ENCODE data around the gene TSHR.
"Not testable (repeated sequence)": the region's sequence is repeated elsewhere in the genome, so short reads cannot be mapped to it uniquely, and the experiment has no call there.

TSHR gene

DNA sequence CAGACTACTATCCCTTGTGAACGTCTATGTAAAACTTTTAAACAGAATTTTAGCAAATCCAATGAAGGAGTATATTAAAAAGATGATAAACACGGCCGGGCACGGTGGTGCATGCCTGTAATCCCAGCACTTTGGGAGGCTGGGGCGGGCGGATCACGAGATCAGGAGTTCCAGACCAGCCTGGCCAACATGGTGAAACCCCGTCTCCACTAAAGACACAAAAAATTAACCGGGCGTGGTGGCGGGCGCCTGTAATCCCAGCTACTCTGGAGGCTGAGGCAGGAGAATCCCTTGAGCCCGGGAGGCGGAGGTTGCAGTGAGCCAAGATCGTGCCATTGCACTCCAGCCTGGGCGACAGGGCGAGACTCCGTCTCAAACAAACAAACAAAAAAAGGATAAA, 2.2 kb upstream of the TSHR start:
- DNase-seq = not testable (repeated sequence)

GRCh38 chr14:80954687-80955299, 628 bp upstream of the TSHR start:
- DNase-seq = peak; percentile 88

- no peak for DNase-seq
These were observed 681 bp downstream of the TSHR start for GRCh38 chr14:80956102-80956501.

DNA sequence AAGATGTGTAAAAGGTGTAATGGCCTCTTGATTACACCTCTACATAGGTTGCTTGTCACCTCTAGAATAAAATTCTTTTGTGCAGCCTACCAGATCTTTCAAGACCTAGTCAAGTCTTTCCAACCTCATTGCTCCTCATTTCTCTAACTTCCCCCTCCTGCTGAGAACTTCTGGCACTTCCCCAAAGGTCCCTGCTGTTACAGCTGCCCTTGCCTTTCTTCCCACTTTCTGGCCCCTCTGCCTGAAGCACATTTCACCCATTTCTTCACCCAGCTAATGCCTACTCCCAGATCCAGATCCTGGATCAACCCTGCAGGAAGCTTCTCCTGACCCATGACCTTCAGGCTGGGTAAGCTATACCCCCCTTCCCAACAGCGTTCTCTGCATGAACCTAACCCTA, 1.5 kb downstream of the TSHR start:
- DNase-seq = no peak

GRCh38 chr14:80957613-80958012, 2.2 kb downstream of the TSHR start:
- DNase-seq = no peak

DNA sequence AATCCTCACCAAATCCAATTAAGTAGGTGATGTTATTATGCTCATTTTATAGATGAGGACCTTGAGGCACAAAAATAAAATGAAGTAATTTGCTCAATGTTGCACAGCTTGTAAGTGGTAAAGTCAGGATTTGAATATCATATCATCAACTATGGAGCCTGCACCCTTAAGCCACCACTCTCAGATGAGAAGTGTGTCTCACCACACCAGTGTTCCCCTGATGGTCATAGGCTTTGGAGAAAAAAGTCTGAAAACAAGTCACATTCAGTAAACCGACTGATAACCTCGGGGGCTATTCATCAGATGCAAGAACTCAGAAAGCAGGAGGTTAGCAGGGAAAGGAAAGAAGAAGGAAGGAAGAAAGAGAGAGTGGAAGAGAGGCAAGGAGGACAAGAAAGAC, 2.8 kb downstream of the TSHR start:
- DNase-seq = no peak

DNA sequence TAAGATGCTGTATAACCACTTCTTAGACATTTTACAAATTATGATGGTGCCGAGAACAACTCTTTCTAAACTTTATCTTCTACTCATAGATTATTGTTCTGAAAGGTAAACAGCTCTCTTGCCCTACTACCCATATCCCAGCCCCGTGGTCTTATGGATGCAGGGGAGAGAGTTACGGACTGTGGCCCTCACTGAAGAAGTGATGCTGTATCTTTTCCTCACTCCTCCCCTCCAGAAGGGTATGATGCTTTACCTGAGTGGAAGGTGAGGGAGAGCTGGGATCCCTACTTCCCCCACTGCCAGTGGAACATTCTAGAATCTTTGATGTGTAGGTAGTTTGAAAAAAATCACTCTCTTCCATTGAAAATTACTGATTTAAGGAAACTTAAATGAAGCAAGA, 3.5 kb downstream of the TSHR start:
- DNase-seq = no peak

DNA sequence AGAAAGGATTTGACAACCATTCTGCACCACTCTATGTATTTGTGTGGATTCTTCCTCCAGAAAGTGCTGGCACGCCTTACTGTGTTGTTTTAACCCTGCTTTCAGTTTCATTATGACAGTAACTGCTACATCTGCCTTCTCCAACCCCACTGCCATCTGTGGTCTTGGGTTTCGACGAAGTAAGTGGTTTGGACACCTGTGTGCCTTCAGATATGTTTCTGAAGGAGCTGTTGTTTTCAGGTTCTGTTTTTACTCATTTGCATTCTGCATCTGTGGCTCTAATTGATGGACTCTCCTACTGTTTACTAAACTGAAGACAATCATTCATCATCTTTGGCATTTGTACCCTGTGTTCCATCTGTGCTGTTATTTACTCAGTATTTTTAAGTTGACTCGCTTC, 4.1 kb downstream of the TSHR start:
- no peak for DNase-seq

GRCh38 chr14:80965037-80965436, 9.6 kb downstream of the TSHR start:
- DNase-seq = no peak

DNA sequence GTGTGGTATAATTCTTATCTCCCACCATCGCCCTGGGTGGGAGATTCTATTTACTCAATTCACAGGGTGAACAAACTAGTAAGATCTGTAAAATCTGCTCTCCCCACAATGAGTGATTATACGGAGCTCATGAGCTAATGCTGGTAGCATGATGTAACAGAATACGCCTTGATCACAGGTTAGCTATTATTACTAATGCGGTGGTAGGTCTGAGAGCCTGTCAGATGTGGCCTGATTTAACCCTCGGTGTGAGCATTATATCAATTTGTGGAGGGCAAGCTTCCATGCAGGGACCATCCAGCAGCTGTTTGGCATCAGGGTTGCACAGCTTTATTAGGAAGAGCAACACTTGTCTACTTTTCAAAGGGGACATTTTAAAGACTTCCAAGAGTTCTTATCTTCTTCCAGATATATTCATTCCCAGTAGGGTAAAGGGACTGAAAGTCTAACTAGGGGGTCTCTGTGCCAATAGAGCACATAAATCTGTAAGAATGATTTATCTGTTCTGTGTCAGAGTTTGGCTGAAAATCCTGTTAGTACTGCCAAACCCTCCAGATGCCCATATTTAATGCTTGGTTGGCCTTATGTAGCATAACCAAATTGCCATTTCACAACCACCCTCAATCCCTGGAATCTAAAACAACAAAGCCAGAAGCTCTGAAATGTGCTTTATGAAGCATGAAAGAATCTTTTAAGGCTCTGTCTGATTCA, 18.7 kb downstream of the TSHR start:
- DNase-seq = peak; percentile 63

- no peak for DNase-seq
These were observed 19.3 kb downstream of the TSHR start for GRCh38 chr14:80974679-80975078.

- no peak for DNase-seq
These were observed 21.8 kb downstream of the TSHR start for GRCh38 chr14:80977221-80977620.

- DNase-seq = no peak
These were observed 23.0 kb downstream of the TSHR start for GRCh38 chr14:80978403-80978802.

DNA sequence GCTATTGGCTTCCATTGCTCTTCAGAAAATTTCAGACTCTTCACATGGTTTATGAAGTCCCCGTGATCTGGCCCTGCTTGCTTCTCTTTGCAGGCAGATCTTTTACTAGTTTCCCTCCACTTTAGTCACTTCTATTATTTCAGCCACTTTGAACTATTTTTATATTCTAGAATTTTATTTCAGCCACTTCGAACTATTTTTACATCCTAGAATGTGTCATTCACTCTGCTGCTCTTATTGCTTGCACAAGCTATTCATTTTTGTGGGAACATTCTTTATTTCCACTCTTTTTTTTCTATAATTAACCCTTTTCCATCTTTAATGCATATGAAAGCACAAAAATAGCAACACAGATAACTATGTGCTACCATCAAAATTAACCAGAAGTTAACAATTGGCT, 24.5 kb downstream of the TSHR start:
- DNase-seq = no peak

GRCh38 chr14:80981156-80981555, 25.7 kb downstream of the TSHR start:
- DNase-seq = no peak

DNA sequence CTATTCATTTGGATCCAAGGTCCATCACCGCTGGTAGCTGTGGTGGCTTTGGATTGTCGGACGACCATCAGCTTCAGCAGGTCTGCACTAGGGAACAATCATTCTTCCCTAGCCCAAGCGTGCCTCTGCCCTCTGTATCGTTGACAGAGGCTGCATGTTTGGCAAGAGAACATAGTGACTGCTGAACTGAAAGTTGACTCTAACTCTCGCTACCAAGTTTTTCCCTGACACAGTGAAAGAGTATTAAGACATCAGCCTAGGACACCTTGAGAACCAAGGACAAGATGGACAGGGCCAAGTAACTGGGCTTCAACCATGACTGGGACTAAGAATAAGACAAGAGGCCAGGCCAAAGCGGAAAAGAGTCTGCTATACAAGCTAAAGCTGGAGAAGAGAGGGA, 26.3 kb downstream of the TSHR start:
- no peak for DNase-seq

GRCh38 chr14:80982711-80983110, 27.3 kb downstream of the TSHR start:
- DNase-seq = no peak

- peak; percentile 65 for DNase-seq
These were observed 32.0 kb downstream of the TSHR start for GRCh38 chr14:80987235-80988032.

DNA sequence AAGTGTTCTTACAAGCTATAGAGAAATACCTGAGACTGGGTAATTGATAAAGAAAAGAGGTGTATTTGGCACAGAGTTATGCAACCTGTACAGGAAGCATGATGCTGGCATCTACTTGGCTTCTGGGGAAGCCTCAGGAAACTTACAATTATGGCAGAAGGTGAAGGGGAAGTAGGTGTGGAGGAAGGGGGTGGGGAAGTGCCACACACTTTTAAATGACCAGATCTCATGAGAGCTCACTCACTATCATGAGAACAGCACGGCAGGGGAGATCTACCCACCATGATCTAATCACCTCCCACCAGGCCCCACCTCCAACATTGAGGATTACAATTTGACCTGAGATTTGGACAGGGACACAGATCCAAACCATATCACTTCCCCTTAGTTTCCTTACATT, 32.8 kb downstream of the TSHR start:
- DNase-seq = no peak

DNA sequence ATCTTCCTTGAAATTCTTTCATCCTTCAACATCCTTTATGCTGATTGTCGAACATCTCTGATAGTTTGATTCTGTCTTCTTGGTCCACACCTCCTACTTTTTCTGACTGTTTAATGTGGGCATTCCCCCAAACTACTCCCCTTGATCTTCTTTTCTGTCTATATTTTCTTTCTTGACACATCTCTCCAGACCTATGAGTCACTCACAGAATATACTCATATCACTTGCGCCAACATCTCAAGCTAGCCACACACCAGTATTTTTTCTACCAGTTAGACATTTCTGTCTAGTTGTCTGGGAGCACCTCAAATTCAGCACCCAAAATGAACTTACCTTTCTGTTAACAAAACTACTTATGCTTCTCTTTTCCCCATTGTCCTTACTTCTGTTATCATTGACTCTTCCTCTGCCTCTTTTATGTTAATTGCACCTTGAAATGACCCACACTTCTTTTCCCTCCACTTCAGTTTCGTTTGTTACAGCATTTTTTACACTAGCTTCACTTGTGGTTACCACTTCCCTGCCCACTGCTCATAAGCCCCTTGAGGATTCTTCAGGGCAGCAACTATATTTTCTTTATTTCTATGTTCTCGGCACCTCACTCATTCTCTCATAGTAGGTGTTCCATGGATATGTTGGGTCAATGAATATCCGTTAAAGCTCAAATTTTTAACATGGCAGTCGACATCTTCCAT, 33.5 kb downstream of the TSHR start:
- DNase-seq = peak; percentile 3

DNA sequence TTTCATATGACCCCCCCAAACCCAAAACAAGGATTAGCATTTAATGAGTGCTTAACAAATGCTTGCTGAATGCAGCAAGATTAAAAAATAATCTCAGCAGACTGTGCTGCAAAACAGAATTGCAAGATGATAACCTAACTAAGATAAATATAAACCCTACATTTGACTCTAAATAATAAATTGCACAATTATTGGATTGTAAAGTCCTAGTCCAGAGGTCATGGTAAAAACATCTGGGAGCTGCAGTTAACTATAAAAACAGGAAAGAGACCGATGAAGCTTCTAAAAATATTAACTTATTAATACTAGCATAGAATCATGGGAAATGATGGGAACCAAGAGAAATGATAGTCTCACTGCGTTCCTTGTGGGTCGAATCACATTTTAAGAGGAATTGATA, 37.2 kb downstream of the TSHR start:
- DNase-seq = no peak

GRCh38 chr14:80996049-80996901, 40.9 kb downstream of the TSHR start:
- peak; percentile 67 for DNase-seq

DNA sequence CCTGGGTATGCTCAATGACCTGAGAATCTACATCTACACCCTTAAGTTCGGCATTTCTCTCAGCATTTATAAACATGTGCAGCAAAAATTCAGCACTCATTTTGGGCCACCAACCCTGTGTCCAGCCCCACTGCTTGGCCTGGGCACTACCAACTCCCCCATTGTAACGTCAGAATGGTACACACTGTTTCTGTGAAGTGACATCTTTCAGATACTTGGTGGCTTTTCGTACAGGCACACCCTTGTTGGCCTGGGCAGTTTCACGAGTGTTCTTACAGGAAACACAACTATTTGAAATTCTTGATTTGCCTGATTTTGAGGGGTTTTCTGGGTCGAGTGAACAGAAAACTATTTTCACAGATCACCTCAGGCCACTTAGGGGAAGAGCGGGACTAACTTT, 46.0 kb downstream of the TSHR start:
- no peak for DNase-seq
